Superior temporal gyrus (tissue), 1 donor: ENCODE measurements around the gene MAGI1.

Source experiments
- DNase-seq: peaks from one replicate; pipeline ENCODE4 v3.0.0-alpha.2; 2016; ENCODE audit errors: extremely low spot score

MAGI1 gene

DNA sequence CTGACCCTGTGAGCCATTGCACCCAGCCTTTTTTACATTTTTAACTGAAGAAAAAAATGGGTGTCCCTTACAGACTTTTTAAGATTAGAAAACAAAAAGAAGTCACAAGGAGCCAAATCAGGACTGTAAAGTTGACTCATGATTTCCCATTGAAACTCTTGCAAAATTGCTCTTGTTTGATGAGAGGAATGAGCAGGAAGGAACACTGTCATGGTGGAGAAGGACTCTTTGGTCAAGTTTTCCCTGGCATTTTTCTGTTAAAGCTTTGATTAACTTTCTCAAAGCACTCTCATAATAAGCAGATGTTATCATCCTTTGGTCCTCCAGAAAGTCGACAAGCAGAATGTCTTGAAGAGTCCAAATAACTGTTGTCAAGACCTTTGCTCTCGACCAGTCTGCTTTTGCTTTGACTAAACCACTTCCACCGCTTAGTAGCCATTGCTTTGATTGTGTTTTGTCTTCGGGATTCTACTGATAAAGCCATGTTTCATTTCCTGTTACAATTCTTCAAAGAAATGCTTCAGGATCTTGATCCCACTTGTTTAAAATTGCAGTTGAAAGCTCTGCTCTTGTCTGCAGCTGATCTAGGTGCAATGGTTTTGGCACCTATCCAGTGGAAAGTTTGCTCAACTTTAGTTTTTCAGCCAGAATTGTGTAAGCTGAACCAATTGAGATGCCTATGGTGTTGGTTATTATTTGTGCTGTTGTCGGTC, 369.4 kb downstream of the MAGI1 start:
- no peak for DNase-seq

DNA sequence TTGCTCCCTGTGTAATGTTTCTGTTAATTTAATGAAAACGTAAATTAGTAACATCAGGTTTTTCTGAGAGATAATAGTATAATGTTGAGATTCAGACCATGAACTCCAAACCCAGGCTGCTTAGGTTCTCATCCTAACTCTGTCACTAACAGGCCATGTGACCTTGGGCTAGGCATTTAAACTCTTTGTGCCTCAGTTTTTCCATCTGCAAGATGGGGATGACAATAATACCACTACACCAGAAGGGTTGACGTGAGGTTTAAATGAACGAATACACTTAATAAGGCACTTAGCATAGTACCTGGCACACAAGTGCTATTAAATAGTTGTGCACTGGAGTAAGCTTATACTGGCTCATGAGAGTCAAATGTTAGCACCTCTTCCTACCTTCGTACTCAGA, 370.8 kb downstream of the MAGI1 start:
- no peak for DNase-seq

DNA sequence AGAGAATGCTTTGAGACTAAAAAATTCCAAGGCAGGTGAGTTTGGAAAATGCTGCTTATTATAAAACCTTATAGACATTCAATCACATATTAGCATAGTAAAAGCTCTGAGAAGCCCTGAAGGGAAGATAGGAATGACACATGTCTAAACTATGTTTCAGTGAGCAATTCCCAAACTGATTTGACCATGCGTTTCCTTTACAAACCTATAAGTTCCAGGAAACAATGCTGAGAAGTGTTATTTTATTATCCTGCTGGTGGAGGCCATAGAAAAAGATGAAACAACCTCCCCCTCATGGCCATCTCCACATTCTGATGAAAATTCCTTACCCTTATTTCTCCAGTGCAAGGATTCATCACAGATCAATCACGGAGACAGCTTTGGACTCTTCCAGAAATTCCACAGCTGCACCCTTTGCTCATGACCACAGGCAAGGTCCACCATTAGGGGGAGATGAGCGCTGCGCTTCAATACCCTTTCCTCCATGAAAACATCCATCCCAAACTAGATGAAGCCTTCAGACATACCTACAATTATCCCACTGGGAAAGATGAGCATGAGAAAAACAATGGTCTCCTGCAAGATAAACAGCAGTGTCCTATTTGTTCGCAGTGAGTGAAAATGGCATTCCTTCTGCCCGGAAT, 372.1 kb downstream of the MAGI1 start:
- DNase-seq, result no peak

DNA sequence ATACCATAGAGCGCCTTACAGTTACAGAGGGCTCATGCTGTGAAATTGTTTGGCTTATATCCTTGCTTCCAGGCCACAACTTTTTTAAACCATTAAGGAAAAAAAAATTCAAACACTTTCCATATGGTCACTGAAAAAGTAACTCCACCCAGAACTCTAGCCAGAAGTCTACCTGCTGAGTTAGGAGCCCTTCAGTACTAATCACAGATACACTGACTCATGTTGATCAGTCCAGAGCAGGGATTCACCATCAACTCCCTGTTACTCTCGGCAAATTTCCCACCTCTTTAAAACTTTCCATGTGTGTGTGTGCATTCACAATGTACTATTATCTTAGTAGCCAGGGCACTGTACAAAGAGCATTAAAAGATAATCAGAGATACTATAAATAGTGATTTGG, 372.8 kb downstream of the MAGI1 start:
- DNase-seq, result no peak

- no peak for DNase-seq
Observed at GRCh38 chr3:65664931-65665330, 373.8 kb downstream of the MAGI1 start.

DNA sequence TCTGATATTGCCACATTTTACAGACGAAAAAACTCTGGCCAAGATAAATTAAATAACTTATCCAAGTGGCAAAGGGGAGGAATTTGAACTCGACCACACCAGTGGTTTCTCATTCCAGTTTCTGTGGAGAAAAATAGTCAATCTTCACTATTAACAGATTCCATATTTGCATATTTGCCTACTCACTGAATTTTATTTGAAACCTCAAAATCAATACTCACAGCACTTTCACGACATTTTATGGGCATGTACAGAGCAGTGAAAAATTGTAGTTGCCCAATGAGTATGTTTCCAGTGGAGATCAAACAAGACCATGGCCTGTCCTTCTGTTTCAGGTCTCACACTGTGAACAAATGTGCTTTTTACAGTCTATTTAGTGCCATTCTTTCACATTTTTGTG, 374.3 kb downstream of the MAGI1 start:
- DNase-seq, result no peak

GRCh38 chr3:65662095-65662494, 376.6 kb downstream of the MAGI1 start:
- DNase-seq, result no peak

- DNase-seq, result no peak
Observed at GRCh38 chr3:65660000-65660598, 378.6 kb downstream of the MAGI1 start.

GRCh38 chr3:65659396-65659795, 379.3 kb downstream of the MAGI1 start:
- no peak for DNase-seq

- no peak for DNase-seq
Observed at GRCh38 chr3:65658401-65658800, 380.3 kb downstream of the MAGI1 start.

DNA sequence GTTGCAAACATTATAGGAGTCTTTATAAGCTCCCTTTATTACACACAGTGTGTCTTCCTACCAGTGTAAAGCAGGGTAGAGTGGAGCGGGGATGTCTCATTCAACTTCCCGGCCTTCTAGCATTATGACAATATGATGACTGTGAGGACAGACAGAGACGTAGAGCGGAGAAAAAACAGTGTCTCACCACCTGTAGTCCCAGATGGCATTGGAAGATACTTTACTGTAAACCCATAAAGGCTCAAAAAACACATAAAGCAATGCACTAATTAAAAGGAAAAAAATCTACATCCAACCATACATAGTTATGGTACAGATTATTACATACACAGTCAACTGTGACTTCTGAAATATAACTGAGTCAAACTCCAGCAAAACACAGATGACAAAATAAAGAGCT, 383.7 kb downstream of the MAGI1 start:
- DNase-seq, result no peak

DNA sequence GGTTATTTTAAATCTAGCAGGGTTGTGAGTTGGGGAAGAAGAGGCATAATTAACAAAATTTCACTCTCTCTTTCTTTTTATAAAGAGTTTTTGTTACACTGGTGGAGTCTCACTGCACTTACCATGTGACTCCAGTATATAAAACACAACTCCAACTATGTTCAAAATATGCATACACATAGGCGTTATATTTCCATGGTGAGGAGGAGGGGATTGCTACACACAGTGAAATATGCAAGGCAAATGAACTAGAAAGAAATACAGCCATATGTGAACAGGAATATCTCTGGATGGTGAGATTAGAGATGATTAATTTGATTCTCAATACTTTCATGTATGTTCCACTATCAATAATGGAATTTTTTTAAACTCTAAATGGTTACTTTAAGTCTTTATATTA, 385.0 kb downstream of the MAGI1 start:
- no peak for DNase-seq

- DNase-seq, result no peak
Observed at GRCh38 chr3:65650247-65650646, 388.5 kb downstream of the MAGI1 start.

DNA sequence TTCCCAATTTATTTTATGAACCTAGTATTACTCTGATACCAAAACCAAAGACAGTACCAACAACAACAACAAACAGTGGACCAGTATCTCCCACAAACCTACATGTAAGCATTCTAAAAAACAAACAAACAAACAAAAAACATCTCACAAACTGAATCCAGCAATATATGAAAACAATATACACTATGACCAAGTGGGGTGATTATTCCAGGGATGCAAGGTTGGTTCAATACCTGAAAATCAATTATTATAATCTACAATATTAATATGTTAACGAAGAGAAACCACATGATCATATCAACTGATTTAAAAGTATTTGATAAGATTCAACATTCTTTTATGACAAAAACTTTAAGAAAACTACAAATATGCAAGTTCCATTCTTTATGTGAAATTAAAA, 391.3 kb downstream of the MAGI1 start:
- DNase-seq, result no peak

DNA sequence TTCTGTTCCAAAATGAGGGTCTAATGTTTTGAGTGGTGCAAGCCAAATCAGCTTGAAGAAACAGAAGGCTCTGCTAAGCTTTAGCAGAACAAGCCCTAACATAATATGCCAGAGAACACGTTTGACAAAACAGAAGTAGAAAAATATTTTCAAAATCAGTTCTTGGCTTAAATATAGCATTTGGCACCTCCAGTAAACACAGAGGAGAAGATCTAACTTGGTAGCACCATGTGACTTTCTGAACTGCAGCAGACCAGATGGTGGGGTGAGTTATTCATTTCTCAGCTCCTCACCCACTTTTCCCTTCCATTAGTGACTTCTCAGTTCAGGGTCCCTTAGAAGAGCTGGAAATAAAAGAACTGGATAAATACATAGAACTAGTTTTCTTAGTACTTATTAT, 395.8 kb downstream of the MAGI1 start:
- peak; percentile 77 for DNase-seq

DNA sequence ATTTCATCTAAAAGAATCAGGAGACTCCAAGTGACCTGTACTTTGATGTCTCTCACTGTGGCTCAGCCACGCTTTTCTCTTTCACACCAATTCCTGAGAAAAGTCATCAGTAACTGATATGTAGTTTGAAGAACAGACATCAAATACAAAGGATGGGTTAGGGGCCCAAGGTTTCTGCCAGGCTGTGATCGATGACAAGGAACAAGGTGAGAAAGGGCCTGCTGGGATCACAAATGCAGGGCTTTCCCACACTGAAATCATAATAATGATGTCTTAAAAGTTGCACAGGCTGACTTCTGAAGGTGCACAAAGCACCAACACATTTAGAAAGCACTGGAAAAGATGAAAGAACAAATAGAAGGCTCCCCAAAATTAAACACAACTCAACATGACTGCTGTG, 396.9 kb downstream of the MAGI1 start:
- DNase-seq, result no peak

DNA sequence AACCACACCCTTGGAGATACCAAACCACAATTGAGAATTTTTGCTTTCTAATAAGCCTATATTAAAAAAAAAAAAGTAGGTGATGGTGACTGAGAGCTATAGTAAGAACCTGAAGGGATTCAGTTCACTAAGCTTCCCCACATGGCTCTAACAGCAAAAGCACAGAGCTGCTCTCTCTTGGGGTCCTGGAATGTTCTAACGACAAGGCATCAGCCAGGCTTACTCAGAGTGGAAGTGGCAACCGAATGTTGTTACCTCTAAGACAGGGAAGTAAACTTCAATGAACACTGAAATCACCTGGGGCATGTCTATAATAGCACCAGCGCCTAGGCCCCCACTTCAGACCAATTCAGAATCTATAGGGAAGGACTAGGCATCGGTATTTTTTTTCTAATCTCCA, 397.7 kb downstream of the MAGI1 start:
- DNase-seq, result no peak

DNA sequence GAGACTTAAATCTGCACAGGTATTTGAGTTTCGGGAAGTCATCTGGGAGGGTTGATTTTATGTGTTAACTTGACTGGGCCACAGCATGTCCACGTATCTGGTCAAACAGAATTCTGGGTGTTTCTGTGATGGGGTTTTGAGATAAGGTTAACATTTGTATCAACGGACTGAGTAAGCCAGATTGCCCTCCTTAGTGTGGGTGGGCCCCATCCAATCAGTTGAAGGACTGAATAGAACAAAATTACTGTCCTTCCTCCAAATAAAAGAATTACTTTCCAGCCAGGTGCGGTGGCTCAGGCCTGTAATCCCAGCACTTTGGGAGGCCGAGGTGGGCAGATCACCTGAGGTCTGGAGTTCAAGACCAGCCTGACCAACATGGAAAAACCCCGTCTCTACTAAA, 399.3 kb downstream of the MAGI1 start:
- DNase-seq, result no peak

- no peak for DNase-seq
Observed at GRCh38 chr3:65638301-65638700, 400.4 kb downstream of the MAGI1 start.

DNA sequence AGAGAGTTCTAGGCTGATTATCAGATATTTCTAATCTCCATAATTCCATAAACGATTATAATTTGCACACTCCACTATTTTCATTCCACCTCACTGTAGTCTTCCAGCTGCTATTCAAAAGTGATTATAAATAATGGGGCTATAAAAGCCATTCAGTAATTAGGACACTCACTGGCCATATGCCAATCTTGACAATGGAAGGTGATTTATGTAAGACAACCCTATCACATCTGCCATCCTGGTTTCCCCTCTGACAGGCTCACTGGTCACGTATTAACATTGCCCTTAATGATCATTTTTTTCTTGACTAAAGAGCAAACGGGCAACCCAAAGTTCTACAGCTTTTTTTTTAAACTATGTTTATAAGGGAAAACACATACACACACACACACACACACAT, 402.4 kb downstream of the MAGI1 start:
- DNase-seq, result no peak

GRCh38 chr3:65635657-65636056, 403.1 kb downstream of the MAGI1 start:
- DNase-seq, result no peak

GRCh38 chr3:65633018-65633638, 405.6 kb downstream of the MAGI1 start:
- no peak for DNase-seq

- no peak for DNase-seq
Observed at GRCh38 chr3:65632414-65632813, 406.3 kb downstream of the MAGI1 start.
